HFF-Myc (cell line): Measurements from ENCODE around the gene SEPTIN11.

Source experiments
- DNase-seq: peaks from one replicate; pipeline ENCODE4 v3.0.0-alpha.2; 2011; ENCODE audit warnings: low read depth; ENCODE audit errors: extremely low read depth
- H3K4me3 ChIP-seq: replicated peaks from 2 replicates; pipeline ENCODE4 v1.5.1; 2011; ENCODE audit warnings: low read depth, mild to moderate bottlenecking, control low read depth, low read length
- CTCF ChIP-seq: IDR thresholded peaks from 2 replicates; pipeline ENCODE4 v1.5.1; 2012; ENCODE audit warnings: mild to moderate bottlenecking, low read depth, low read length, control low read depth; ENCODE audit errors: missing control alignments

Gene SEPTIN11

GRCh38 chr4:76987153-76987591, 37.6 kb downstream of the SEPTIN11 start:
- DNase-seq, result peak; percentile 88

GRCh38 chr4:76987685-76988084, 38.1 kb downstream of the SEPTIN11 start:
- no peak for TF ChIP-seq CTCF
- DNase-seq, result no peak
- H3K4me3 ChIP-seq, result peak overlapping the region; percentile 12

More at GRCh38 chr4:76987153-76987591, 37.6 kb downstream of the SEPTIN11 start:
- H3K4me3 ChIP-seq, result peak overlapping the region; percentile 12; the same call in 1 of the 2 replicates
- peak; percentile 3 for TF ChIP-seq CTCF

GRCh38 chr4:76989391-76990061, 40.0 kb downstream of the SEPTIN11 start:
- no peak overlapping the region for H3K4me3 ChIP-seq
- DNase-seq, result no peak
- TF ChIP-seq CTCF, result no peak

- H3K4me3 ChIP-seq, result no peak overlapping the region
- DNase-seq, result no peak
- no peak for TF ChIP-seq CTCF
Observed at GRCh38 chr4:76990288-76991080, 40.9 kb downstream of the SEPTIN11 start.

- 0 out of 2 replicates have a peak overlapping the region, but pooled peaks have one; percentile 3 for H3K4me3 ChIP-seq
- no peak for DNase-seq
- no peak for TF ChIP-seq CTCF
Observed at GRCh38 chr4:76991161-76991660, 41.7 kb downstream of the SEPTIN11 start.

GRCh38 chr4:76993787-76994641, 44.5 kb downstream of the SEPTIN11 start:
- no peak for TF ChIP-seq CTCF
- H3K4me3 ChIP-seq, result no peak overlapping the region
- DNase-seq, result no peak
